H1 (cell line): ENCODE data around the gene ANKFY1. TPM values are rescaled to one million over a fixed set of nuclear protein-coding genes. Genes with fewer than 3 reads are reported as not detected.

Experiments used
- CTCF ChIA-PET: fragments of 300-600 bp; sonication (Branson Sonifier 250); formaldehyde crosslinking; loops from one replicate; lab custom pipeline; 2021; ENCODE audit not compliant: partially characterized antibody; lab: Charles Lee
- POLR2A ChIA-PET: fragments of 300-600 bp; sonication (Branson Sonifier 250); formaldehyde crosslinking; loops from one replicate; lab custom pipeline; 2021; ENCODE audit warnings: inconsistent platforms; ENCODE audit not compliant: partially characterized antibody; lab: Charles Lee
- DNase-seq, 2 experiments: peaks; one replicate each; pipeline versions ENCODE4 v3.0.0 to v3.0.0-alpha.2; 2010 to 2022; ENCODE audit warnings: low spot score in 2 of 2, low read depth in 1 of 2, mixed read lengths in 1 of 2
- FAIRE-seq: peaks from 2 replicates; lab custom pipeline; 2011; peaks lifted over from hg19 to GRCh38; lab: Jason Lieb, UNC
- H2AFZ ChIP-seq: 2 replicates; pipeline ENCODE4 v1.8.1; 2012; ENCODE audit warnings: low read length, inconsistent platforms
- H2AK5ac ChIP-seq: 2 replicates; pipeline ENCODE4 v1.6.1; 2013; ENCODE audit warnings: low read depth, low read length
- H2BK120ac ChIP-seq: replicated peaks from 2 replicates; pipeline ENCODE3; 2013; ENCODE audit warnings: low read depth, low read length, inconsistent platforms
- H2BK12ac ChIP-seq: 2 replicates; pipeline ENCODE4 v1.6.1; 2013; ENCODE audit warnings: low read depth, low read length
- H2BK15ac ChIP-seq: 2 replicates; pipeline ENCODE4 v1.6.1; 2013; ENCODE audit warnings: low read length
- H2BK20ac ChIP-seq: 2 replicates; pipeline ENCODE4 v1.6.1; 2013; ENCODE audit warnings: low read length
- H2BK5ac ChIP-seq: 2 replicates; pipeline ENCODE4 v1.6.1; 2013; ENCODE audit warnings: low read depth, low read length
- H3K14ac ChIP-seq: 2 replicates; pipeline ENCODE4 v1.6.1; 2013; ENCODE audit warnings: inconsistent platforms; ENCODE audit not compliant: insufficient read length
- H3K18ac ChIP-seq: 2 replicates; pipeline ENCODE4 v1.6.1; 2013; ENCODE audit warnings: low read length; ENCODE audit errors: extremely low read depth
- H3K23ac ChIP-seq: 2 replicates; pipeline ENCODE4 v1.6.1; 2013; ENCODE audit warnings: inconsistent platforms; ENCODE audit not compliant: insufficient read length
- H3K23me2 ChIP-seq: 2 replicates; pipeline ENCODE4 v1.6.1; 2013; ENCODE audit warnings: low read depth, low read length
- H3K27ac ChIP-seq: 2 replicates; pipeline ENCODE4 v1.6.1; 2011; ENCODE audit warnings: low read depth, low read length, inconsistent platforms
- H3K27me3 ChIP-seq, 4 experiments: replicated peaks in 1 of 4; 1 replicate in 1 of 4; 2 replicates in 3 of 4; pipeline versions ENCODE4 v1.6.1 to v1.8.1; 2011 to 2013; ENCODE audit warnings: low read length in 3 of 4, mild to moderate bottlenecking in 3 of 4, inconsistent platforms in 2 of 4, mixed read lengths in 2 of 4, moderate library complexity in 1 of 4; ENCODE audit not compliant: control insufficient read depth in 3 of 4, insufficient read depth in 3 of 4; ENCODE audit errors: extremely low read depth in 1 of 4
- H3K36me3 ChIP-seq, 4 experiments: 2 replicates each; pipeline versions ENCODE4 v1.6.1 to v1.8.1; 2011 to 2013; ENCODE audit warnings: mild to moderate bottlenecking in 4 of 4, low read length in 3 of 4, moderate library complexity in 2 of 4, control low read depth in 1 of 4, inconsistent platforms in 1 of 4; ENCODE audit not compliant: insufficient read depth in 4 of 4, control insufficient read depth in 2 of 4
- H3K4ac ChIP-seq: replicated peaks from 2 replicates; pipeline ENCODE3; 2013; ENCODE audit warnings: low read length, low read depth, mixed read lengths, inconsistent platforms; ENCODE audit not compliant: insufficient read length
- H3K4me1 ChIP-seq, 4 experiments: replicated peaks in 1 of 4; 1 replicate in 1 of 4; 2 replicates in 3 of 4; pipeline versions ENCODE4 v1.6.1 to v1.8.1; 2011 to 2013; ENCODE audit warnings: low read length in 3 of 4, inconsistent platforms in 2 of 4, mixed read lengths in 1 of 4; ENCODE audit not compliant: insufficient read depth in 4 of 4, control insufficient read depth in 3 of 4
- H3K4me2 ChIP-seq, 2 experiments: 2 replicates each; pipeline versions ENCODE4 v1.6.1 to v1.8.1; 2011 to 2013; ENCODE audit warnings: low read depth in 2 of 2, low read length in 2 of 2, control low read depth in 1 of 2, inconsistent platforms in 1 of 2, mild to moderate bottlenecking in 1 of 2; ENCODE audit not compliant: insufficient read depth in 1 of 2
- H3K4me3 ChIP-seq, 4 experiments: fragments of 200-600, 300-600 bp in 1 of 4; sonication (generic), shearing (Covaris generic), sonication (Bioruptor Twin) in 1 of 4; 2 replicates each; pipeline versions ENCODE4 v1.5.1 to v1.8.1; 2011 to 2016; ENCODE audit warnings: low read length in 4 of 4, low read depth in 3 of 4, control low read depth in 2 of 4, inconsistent platforms in 2 of 4, mild to moderate bottlenecking in 2 of 4, mixed read lengths in 1 of 4, moderate library complexity in 1 of 4; ENCODE audit not compliant: insufficient read depth in 2 of 4; ENCODE audit errors: extremely low read depth in 1 of 4
- H3K56ac ChIP-seq: replicated peaks from 2 replicates; pipeline ENCODE3; 2013; ENCODE audit warnings: low read depth, mild to moderate bottlenecking, mixed read lengths, low read length, inconsistent platforms; ENCODE audit not compliant: insufficient read length
- H3K79me1 ChIP-seq: 2 replicates; pipeline ENCODE4 v1.6.1; 2013; ENCODE audit warnings: low read depth, low read length, control low read depth
- H3K79me2 ChIP-seq, 2 experiments: 2 replicates each; pipeline versions ENCODE4 v1.6.1 to v1.8.1; 2012 to 2013; ENCODE audit warnings: low read length in 2 of 2, mild to moderate bottlenecking in 2 of 2, inconsistent platforms in 1 of 2; ENCODE audit not compliant: insufficient read depth in 2 of 2, control insufficient read depth in 1 of 2
- H3K9ac ChIP-seq, 4 experiments: replicated peaks in 1 of 4; 1 replicate in 1 of 4; 2 replicates in 3 of 4; pipeline versions ENCODE4 v1.6.1 to v1.8.1; 2011 to 2013; ENCODE audit warnings: low read depth in 3 of 4, low read length in 3 of 4, control low read depth in 2 of 4, mild to moderate bottlenecking in 2 of 4, moderate library complexity in 2 of 4, inconsistent platforms in 1 of 4; ENCODE audit errors: extremely low read depth in 1 of 4
- H3K9me3 ChIP-seq, 2 experiments: 2 replicates each; pipeline versions ENCODE4 v1.6.1 to v1.8.1; 2012 to 2013; ENCODE audit warnings: mild to moderate bottlenecking in 2 of 2, moderate library complexity in 2 of 2, control low read depth in 1 of 2, inconsistent platforms in 1 of 2, low read depth in 1 of 2, low read length in 1 of 2, mixed read lengths in 1 of 2; ENCODE audit not compliant: insufficient read depth in 2 of 2
- H4K20me1 ChIP-seq, 2 experiments: replicated peaks in 1 of 2; 2 replicates each; pipeline versions ENCODE3 to v1.8.1; 2011 to 2013; ENCODE audit warnings: inconsistent platforms in 2 of 2, low read length in 2 of 2, mild to moderate bottlenecking in 1 of 2; ENCODE audit not compliant: insufficient read depth in 2 of 2, control insufficient read depth in 1 of 2
- H4K5ac ChIP-seq: 2 replicates; pipeline ENCODE4 v1.6.1; 2013; ENCODE audit warnings: low read length, low read depth, mixed read lengths, inconsistent platforms; ENCODE audit not compliant: insufficient read length
- H4K8ac ChIP-seq: 2 replicates; pipeline ENCODE4 v1.8.0; 2013; ENCODE audit warnings: mild to moderate bottlenecking, moderate library complexity, low read length, inconsistent platforms; ENCODE audit not compliant: insufficient read depth; ENCODE audit errors: extremely low read depth
- H4K91ac ChIP-seq: replicated peaks from 2 replicates; pipeline ENCODE3; 2013; ENCODE audit warnings: low read length, mixed read lengths, inconsistent platforms; ENCODE audit not compliant: insufficient read length
- CEBPB ChIP-seq: IDR thresholded peaks from 2 replicates; pipeline ENCODE4 v1.6.1; 2012; ENCODE audit warnings: low read depth, low read length
- EGR1 ChIP-seq: IDR thresholded peaks from 2 replicates; pipeline ENCODE4 v1.6.1; 2011; ENCODE audit warnings: low read depth, low read length, borderline replicate concordance
- JUND ChIP-seq: IDR thresholded peaks from 2 replicates; pipeline ENCODE4 v1.6.1; 2011; ENCODE audit warnings: mild to moderate bottlenecking, improper control_type of control experiment, low read length
- MAFK ChIP-seq: IDR thresholded peaks from 2 replicates; pipeline ENCODE4 v1.6.1; 2012; ENCODE audit warnings: low read depth, mild to moderate bottlenecking, improper control_type of control experiment, low read length
- RXRA ChIP-seq: IDR thresholded peaks from 2 replicates; pipeline ENCODE4 v1.6.1; 2011; ENCODE audit warnings: low read depth, mild to moderate bottlenecking, low read length, moderate library complexity; ENCODE audit not compliant: insufficient read depth
- SIRT6 ChIP-seq: IDR thresholded peaks from one replicate; pipeline ENCODE4 v1.7.1; 2012; ENCODE audit warnings: low read length, inconsistent platforms
- TEAD4 ChIP-seq: IDR thresholded peaks from 2 replicates; pipeline ENCODE4 v1.6.1; 2012; ENCODE audit warnings: low read depth, low read length, inconsistent platforms, mixed read lengths
- WGBS, 2 experiments: shearing (Covaris generic) in 1 of 2; methylation state at CpG; one replicate each; pipeline versions ENCODE4 v1.1.6 to v1.1.7; 2013 to 2015; ENCODE audit warnings: low lambda C conversion rate in 2 of 2, mixed read lengths in 2 of 2, inconsistent platforms in 1 of 2, low coverage in 1 of 2, missing lambda C conversion rate in 1 of 2; ENCODE audit not compliant: insufficient replicate concordance in 2 of 2, insufficient coverage in 1 of 2, insufficient read length in 1 of 2; ENCODE audit errors: extremely low coverage in 1 of 2, missing lambda C conversion rate in 1 of 2; 5-methylcytosine and 5-hydroxymethylcytosine counted together
- polyA plus RNA-seq, 7 experiments: library from polyadenylated mRNA; depleted of rRNA in 3 of 7; stranded (reverse) in 5 of 7; unstranded in 2 of 7; fragments of >200 nt in 5 of 7; fragments of 200-250 nt in 2 of 7; gene quantifications; 1 replicate in 5 of 7; 2 replicates in 1 of 7; 4 replicates in 1 of 7; pipeline versions ENCODE4 v1.2.1 to v1.2.3, GENCODE V29; 2011 to 2013; ENCODE audit warnings: missing spikeins in 2 of 7, mixed read lengths in 2 of 7
- total RNA-seq: library from RNA; stranded (reverse); fragmentation: NEBNext Ultra II Directional; extraction: Animal tissue kit (Norgen Biotek cat#: 25700); gene quantifications from 2 replicates; pipeline ENCODE4 v1.2.1, GENCODE V29; 2021
- TF ChIP-seq, protein P1 (sequence below): IDR thresholded peaks from 2 replicates; pipeline ENCODE4 v1.6.1; 2011; ENCODE audit warnings: low read length, improper control_type of control experiment

The ANKFY1 gene
- total and polyA plus RNA-seq, 2 of the 8 experiments (the other 6 are each of a cell fraction or from before 2014, with no cell fraction given) = 28.3 to 45.3 TPM

DNA sequence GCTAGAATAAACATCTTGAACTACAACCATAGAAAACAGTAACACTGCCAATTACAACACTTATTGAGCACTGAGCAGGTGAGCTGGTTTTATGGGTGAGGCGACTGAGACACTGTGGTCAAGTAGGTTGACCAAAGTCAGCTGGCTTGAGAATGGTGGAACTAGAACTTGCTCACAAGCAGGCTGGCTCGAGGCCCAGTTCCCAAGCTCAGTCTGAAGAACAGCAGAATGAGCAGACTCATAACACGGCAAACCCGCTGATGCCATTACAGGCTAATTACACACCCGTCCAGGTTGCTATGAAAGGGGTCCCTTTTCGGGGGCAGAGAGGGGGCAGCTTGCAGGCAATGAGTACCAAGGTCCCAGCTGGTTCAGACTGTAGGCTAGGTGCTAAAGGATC is 127.4 kb downstream of the ANKFY1 start:
- Histone ChIP-seq H3K14ac (no peak overlapping the region), H3K56ac (no peak overlapping the region), H2BK120ac (no peak overlapping the region), H2BK15ac (no peak overlapping the region), H3K9ac (no peak overlapping the region), H4K91ac (no peak overlapping the region), H3K9me3 (no peaks in the 10 kb centered on the region), H2AK5ac (no peak overlapping the region), H3K23ac (no peak overlapping the region), H3K79me2 (peaks cover 5 to 37% of the 10 kb centered on the region in 2 experiments; a peak in 3 of 4 replicates), H3K18ac (no peak overlapping the region), H3K4me2 (no peak overlapping the region), H3K79me1 (peaks cover 2% of the 10 kb centered on the region), H2AFZ (no peak overlapping the region), H3K4me1 (no peaks in the 10 kb centered on the region), H3K23me2 (no peaks in the 10 kb centered on the region), H2BK5ac (no peak overlapping the region), H2BK12ac (no peak overlapping the region), H3K4ac (no peak overlapping the region), H4K8ac (no peak overlapping the region), H3K27ac (no peak overlapping the region), H3K4me3 (no peak overlapping the region), H4K5ac (no peak overlapping the region), H2BK20ac (no peak overlapping the region), H3K36me3 (no peaks in the 10 kb centered on the region), H4K20me1 (peaks cover 0 to 9% of the 10 kb centered on the region in 2 experiments), H3K27me3 (no peaks in the 10 kb centered on the region)
- POLR2A ChIA-PET = no interaction called here
- DNase-seq = no peak
- FAIRE-seq = no peak
- TF ChIP-seq MAFK (no peak), SIRT6 (no peak), RXRA (no peak), TEAD4 (no peak), EGR1 (no peak), JUND (no peak), CEBPB (no peak)
- TF ChIP-seq, protein P1, sequence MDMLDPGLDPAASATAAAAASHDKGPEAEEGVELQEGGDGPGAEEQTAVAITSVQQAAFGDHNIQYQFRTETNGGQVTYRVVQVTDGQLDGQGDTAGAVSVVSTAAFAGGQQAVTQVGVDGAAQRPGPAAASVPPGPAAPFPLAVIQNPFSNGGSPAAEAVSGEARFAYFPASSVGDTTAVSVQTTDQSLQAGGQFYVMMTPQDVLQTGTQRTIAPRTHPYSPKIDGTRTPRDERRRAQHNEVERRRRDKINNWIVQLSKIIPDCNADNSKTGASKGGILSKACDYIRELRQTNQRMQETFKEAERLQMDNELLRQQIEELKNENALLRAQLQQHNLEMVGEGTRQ = no peak
- CTCF ChIA-PET = interaction anchor here (0.6 to 1.9 kb wide), 4 partner anchors 9 to 481 kb away, joined by 3 to 5 read pairs (median 3); no protein-coding TSS in a partner anchor
- 92% methylated on average over 6 of the region's 6 CpGs; no CpG with 5 or more reads in 1 of the 2 experiments for WGBS, 2 experiments
